Osteocyte (in vitro differentiated cells): ENCODE results near the gene TCEANC. TPM values are rescaled to one million over a fixed set of nuclear protein-coding genes. Genes with fewer than 3 reads are reported as not detected.
"Not testable (repeated sequence)": the region's sequence is repeated elsewhere in the genome, so short reads cannot be mapped to it uniquely, and the experiment has no call there.

ENCODE experiments used
- DNase-seq: peaks from one replicate; pipeline ENCODE4 v3.0.0; 2021; ENCODE audit warnings: mixed read lengths; ENCODE audit not compliant: unreplicated experiment; ENCODE audit errors: extremely low spot score
- H3K27ac Mint-ChIP-seq: one replicate; pipeline ENCODE4 v1.8.0; 2021; ENCODE audit warnings: mild to moderate bottlenecking, mixed read lengths; ENCODE audit not compliant: unreplicated experiment
- H3K27me3 Mint-ChIP-seq: one replicate; pipeline ENCODE4 v1.8.0; 2021; ENCODE audit warnings: mixed read lengths; ENCODE audit not compliant: unreplicated experiment
- H3K36me3 Mint-ChIP-seq: one replicate; pipeline ENCODE4 v1.8.0; 2021; ENCODE audit warnings: mixed read lengths; ENCODE audit not compliant: unreplicated experiment
- H3K4me1 Mint-ChIP-seq: one replicate; pipeline ENCODE4 v1.8.0; 2021; ENCODE audit warnings: mixed read lengths; ENCODE audit not compliant: unreplicated experiment
- H3K4me3 Mint-ChIP-seq: one replicate; pipeline ENCODE4 v1.8.0; 2021; ENCODE audit warnings: mild to moderate bottlenecking, moderate library complexity, mixed read lengths; ENCODE audit not compliant: unreplicated experiment
- H3K9me3 Mint-ChIP-seq: one replicate; pipeline ENCODE4 v1.8.0; 2021; ENCODE audit warnings: mixed read lengths; ENCODE audit not compliant: unreplicated experiment
- total RNA-seq: library from RNA; stranded (reverse); gene quantifications from 2 replicates; pipeline ENCODE4 v1.2.1, GENCODE V29; 2021
- TF ChIP-seq, protein P1 (sequence below): fragments of 200-600 bp; sonication (generic); IDR thresholded peaks from 2 replicates; pipeline ENCODE4 v1.5.0; 2021; ENCODE audit warnings: antibody characterized with exemption, mild to moderate bottlenecking, moderate library complexity

The TCEANC gene
- total RNA-seq, 1 donor from 2014 or later: 4.7 TPM

DNA sequence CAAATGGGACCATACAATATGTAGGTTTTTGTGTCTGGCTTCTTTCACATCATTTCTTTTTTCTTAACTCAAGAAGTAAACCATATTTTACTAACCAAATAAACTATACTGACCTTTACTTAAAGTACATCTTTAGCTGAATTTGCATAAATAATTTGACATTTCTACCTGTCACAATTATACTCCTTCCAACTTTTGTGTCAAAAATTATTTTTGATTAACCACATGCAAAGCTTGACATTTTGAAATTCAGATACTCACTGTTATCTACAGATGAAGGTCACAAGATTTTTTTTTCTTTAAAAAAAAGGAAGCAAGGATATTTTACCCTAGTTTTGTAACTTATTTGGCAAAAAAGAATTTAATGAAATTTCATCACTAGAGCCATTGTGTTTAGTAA lies 23.9 kb downstream of the TCEANC start:
- Mint-ChIP-seq H3K4me3 (no peak overlapping the region), H3K9me3 (no peaks in the 10 kb centered on the region), H3K4me1 (no peaks in the 10 kb centered on the region), H3K36me3 (no peaks in the 10 kb centered on the region), H3K27ac (no peak overlapping the region), H3K27me3 (no peaks in the 10 kb centered on the region)
- DNase-seq: no peak
- TF ChIP-seq, protein P1, sequence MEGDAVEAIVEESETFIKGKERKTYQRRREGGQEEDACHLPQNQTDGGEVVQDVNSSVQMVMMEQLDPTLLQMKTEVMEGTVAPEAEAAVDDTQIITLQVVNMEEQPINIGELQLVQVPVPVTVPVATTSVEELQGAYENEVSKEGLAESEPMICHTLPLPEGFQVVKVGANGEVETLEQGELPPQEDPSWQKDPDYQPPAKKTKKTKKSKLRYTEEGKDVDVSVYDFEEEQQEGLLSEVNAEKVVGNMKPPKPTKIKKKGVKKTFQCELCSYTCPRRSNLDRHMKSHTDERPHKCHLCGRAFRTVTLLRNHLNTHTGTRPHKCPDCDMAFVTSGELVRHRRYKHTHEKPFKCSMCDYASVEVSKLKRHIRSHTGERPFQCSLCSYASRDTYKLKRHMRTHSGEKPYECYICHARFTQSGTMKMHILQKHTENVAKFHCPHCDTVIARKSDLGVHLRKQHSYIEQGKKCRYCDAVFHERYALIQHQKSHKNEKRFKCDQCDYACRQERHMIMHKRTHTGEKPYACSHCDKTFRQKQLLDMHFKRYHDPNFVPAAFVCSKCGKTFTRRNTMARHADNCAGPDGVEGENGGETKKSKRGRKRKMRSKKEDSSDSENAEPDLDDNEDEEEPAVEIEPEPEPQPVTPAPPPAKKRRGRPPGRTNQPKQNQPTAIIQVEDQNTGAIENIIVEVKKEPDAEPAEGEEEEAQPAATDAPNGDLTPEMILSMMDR: no peak

DNA sequence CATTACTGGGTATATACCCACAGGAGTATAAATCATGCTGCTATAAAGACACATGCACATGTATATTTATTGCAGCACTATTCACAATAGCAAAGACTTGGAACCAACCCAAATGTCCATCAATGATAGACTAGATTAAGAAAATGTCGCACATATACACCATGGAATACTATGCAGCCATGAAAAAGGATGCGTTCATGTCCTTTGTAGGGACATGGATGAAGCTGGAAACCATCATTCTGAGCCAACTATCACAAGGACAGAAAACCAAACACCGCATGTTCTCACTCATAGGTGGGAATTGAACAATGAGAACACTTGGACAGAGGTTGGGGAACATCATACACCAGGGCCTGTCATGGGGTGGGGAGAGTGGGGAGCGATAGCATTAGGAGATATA lies 26.8 kb downstream of the TCEANC start:
- H3K27ac Mint-ChIP-seq, H3K4me1 Mint-ChIP-seq, DNase-seq, H3K4me3 Mint-ChIP-seq, H3K9me3 Mint-ChIP-seq, H3K27me3 Mint-ChIP-seq, H3K36me3 Mint-ChIP-seq: not testable (repeated sequence)

DNA sequence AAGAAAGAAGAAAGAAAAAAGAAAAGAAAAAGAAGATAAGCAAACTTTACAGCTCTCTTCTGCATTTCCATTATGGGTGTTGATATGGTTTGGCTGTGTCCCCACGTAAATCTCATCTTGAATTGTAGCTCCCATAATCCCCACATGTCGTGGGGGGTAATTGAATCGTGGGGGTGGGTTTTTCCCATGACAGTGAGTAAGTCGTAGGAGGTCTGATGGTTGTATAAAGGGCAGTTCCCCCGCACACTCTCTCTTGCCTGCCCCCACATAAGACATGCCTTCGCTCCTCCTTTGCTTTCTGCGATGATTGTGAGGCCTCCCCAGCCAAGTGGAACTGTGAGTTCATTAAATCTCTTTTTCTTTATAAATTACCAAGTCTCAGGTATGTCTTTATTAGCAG lies 28.7 kb downstream of the TCEANC start:
- Mint-ChIP-seq H3K27me3 (no peaks in the 10 kb centered on the region), H3K27ac (no peak overlapping the region), H3K4me1 (no peaks in the 10 kb centered on the region), H3K9me3 (peaks cover 5% of the 10 kb centered on the region), H3K4me3 (no peak overlapping the region), H3K36me3 (no peaks in the 10 kb centered on the region)
- DNase-seq: no peak
- TF ChIP-seq, protein P1: no peak

DNA sequence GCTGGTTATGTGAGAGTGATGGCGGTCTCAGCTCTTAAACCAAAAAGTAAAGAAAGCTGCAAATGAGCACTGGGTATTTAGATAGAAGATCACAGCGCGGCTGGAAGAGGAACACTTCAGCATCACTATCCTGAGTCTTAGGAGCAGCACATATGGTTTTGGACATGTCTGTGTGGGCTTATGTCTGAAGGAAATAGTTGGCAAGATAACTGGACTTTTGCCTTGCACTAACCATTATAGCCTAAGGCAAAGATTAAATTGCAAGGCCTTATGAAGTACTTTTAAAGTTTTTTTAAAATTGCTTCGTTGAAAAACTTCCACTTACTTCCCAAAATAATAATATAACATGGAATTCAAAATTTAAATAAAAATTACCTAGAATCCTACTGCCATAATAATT lies 31.4 kb downstream of the TCEANC start:
- no peaks in the 10 kb centered on the region for H3K27me3 Mint-ChIP-seq
- no peaks in the 10 kb centered on the region for H3K4me1 Mint-ChIP-seq
- TF ChIP-seq, protein P1: no peak
- H3K9me3 Mint-ChIP-seq: peaks cover 5% of the 10 kb centered on the region
- H3K27ac Mint-ChIP-seq: no peak overlapping the region
- no peak overlapping the region for H3K4me3 Mint-ChIP-seq
- no peak for DNase-seq
- no peaks in the 10 kb centered on the region for H3K36me3 Mint-ChIP-seq

DNA sequence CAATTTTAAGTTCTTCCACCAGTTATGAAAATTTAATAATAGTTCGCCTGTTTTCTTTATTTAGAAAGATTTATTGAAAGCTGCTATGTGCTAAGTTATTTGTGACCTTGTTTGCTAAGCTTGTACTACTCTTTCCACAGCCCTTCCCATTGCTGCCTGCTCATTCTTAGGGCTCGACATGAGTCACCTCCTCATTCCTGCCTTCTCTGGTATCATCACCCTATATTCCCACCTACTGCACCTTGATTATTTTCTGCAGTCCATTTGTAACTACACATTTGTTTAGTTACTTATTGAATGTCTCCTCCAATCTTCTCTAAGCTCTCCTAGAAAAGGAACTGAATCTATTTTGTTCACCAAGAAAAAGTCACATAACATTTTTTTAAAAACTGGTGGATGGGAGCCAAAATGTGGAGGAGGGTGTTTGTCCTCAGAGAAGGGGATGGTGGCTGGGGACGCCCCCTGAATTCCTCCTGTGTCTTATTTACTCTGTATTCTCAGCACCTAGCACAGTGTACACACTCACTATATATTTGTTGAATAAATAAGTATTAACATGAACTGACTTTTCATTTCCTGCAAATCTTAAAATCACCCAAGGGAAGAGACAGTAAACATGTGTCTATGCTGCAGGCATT lies 32.3 kb downstream of the TCEANC start:
- no peaks in the 10 kb centered on the region for H3K36me3 Mint-ChIP-seq
- peaks cover 5% of the 10 kb centered on the region for H3K9me3 Mint-ChIP-seq
- TF ChIP-seq, protein P1: no peak
- peaks cover under 1% of the 10 kb centered on the region for H3K4me1 Mint-ChIP-seq
- no peak overlapping the region for H3K27ac Mint-ChIP-seq
- no peak overlapping the region for H3K4me3 Mint-ChIP-seq
- H3K27me3 Mint-ChIP-seq: no peaks in the 10 kb centered on the region
- no peak for DNase-seq

DNA sequence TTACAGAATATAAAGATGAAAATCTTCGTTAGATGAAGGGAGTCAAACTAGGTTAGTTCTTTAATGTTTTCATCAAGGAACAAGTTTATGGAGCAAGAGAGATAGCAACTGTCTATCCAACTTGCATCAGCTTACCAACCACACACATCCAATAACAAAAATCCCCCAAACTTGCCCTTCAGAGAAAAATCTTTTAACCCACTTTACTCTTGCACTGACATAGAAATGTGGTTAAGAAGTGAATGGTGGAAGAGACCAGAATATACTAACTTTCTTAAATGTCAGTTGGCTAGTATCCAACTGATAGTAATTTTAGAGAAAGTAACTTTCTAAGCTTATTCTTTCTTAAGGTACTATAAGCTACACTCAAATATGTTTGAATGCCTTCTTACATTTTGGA lies 34.3 kb downstream of the TCEANC start:
- TF ChIP-seq, protein P1: no peak
- no peak for DNase-seq
- H3K9me3 Mint-ChIP-seq: peaks cover 5% of the 10 kb centered on the region
- H3K4me3 Mint-ChIP-seq: no peak overlapping the region
- no peak overlapping the region for H3K27ac Mint-ChIP-seq
- H3K4me1 Mint-ChIP-seq: peaks cover 13% of the 10 kb centered on the region
- no peaks in the 10 kb centered on the region for H3K36me3 Mint-ChIP-seq
- H3K27me3 Mint-ChIP-seq: no peaks in the 10 kb centered on the region
